ENCODE measurements around the gene ADISSP.

- TF ChIP-seq CTCF (conservative IDR thresholded peaks at IDR 0.05; ENCODE audit: low read depth, low read length) (no peak), EZH2 (IDR thresholded peaks at IDR 0.05; ENCODE audit: borderline replicate concordance, low read depth, low read length, poor library complexity, severe bottlenecking) (no peak)
Observed at GRCh38 chr20:3803854-3804253, 36.3 kb upstream of the ADISSP start.
